GM18858 (cell line): ENCODE results near the gene XAF1.
"Not testable (repeated sequence)": the region's sequence is repeated elsewhere in the genome, so short reads cannot be mapped to it uniquely, and the experiment has no call there.

Experiments
- ATAC-seq: cut with Tn5 transposase; IDR thresholded peaks from one replicate; pipeline ENCODE4 v1.9.1; 2021; ENCODE audit not compliant: unreplicated experiment

The XAF1 gene

GRCh38 chr17:6753006-6753445 is 2.8 kb upstream of the XAF1 start:
- no peak for ATAC-seq

DNA sequence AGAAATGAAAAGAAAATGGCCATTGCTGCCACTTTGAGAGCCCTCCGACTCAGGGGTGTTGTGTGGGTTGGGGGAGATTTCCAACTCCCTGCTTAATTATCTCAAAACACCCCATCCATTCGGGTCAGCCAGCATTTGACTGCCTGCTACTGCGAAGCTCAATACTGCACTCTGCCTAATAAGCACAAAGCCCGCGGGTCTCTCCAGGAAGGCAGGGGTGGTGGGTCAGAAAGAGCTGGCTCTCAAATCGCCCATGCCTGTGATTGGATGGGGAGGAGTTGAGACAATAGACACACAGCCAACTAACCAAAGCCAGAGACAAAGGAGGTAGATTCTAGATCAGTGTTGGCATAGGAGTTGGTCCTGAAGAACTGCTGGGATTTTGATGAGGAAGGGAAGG is 2.3 kb upstream of the XAF1 start:
- ATAC-seq, result no peak

GRCh38 chr17:6755281-6755680 is 565 bp upstream of the XAF1 start:
- ATAC-seq, result no peak

DNA sequence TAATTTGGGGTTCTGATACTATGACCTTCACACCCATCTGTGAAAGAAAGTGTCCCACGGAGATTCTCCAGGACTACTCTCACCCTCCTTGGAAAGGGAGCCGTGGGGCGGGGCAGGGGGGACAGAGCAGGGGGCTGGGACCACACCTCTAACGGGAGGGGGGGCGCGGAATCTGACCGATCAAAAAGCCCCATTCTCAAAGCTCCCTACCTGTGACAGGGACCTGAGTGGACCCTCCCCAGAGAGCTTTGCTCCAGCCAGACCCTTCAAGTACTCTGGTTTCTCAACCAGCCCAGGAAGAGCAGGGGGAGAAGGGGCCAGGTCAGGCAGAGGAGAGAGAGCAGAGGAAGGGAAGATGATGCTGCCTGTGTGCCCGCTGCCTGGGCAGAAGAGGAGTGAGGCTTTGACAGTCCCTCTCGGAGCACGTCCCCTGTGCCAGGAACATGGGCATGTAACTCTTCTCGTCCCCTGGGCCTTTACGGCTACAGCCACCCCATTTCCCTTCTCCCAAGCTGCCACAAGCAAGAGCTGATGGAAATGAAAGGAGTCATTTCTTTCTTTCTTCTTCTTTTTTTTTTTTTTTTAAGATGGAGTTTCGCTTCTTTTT is 682 bp downstream of the XAF1 start:
- ATAC-seq, result no peak

DNA sequence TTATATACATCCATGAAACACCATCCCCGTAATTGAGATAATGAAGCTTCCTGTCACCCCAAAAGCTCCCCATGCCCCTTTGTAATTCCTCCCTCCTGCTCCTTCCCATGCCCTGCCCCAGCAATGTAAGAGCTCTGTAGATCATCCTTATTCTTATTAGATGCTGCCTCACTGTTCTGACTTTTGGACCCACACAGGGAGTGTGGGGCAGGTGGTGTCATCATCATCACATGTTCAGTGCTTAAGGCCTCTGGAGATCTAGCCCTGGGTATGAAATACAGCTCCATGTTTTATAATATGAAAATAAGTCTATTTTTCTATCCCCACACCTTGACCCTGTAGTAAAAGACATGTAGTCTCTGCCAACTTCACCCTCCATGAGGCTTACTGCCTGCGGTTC is 1.9 kb downstream of the XAF1 start:
- no peak for ATAC-seq

DNA sequence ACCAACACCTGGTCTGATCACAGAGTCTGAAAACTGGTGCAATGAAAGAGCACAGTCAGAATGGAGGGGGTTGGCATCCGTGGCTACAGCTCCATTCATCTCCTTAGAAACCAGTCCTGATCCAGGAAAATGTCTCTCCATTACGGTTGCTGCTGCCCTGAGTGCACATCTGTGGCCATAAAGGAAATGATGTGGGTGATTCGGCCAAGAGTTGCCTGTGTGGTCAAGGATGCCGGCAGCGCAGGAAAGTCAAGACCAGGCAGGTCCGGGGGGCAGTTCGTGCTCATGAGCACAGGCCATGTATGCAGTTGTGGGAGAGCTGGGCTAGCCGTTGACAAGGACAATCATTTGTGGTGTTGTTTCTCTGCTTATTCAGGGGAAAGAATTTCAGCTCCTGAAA is 5.9 kb downstream of the XAF1 start:
- ATAC-seq, result no peak

- no peak for ATAC-seq
Observed at GRCh38 chr17:6768447-6768846, 12.6 kb downstream of the XAF1 start.

GRCh38 chr17:6772016-6772415 is 16.2 kb downstream of the XAF1 start:
- no peak for ATAC-seq

DNA sequence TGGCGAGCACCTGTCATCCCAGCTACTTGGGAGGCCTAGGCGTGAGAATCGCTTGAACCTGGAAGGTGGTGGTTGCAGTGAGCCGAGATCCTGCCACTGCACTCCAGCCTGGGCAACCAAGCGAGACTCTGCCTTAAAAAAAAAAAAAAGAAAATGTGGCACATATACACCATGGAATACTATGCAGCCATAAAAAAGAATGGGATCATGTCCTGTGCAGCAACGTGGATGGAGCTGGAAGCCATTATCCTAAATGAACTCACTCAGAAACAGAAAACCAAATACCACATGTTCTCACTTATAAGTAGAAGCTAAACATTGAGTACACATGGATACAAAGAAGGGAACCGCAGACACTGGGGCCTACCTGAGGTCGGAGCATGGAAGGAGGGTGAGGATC is 19.1 kb downstream of the XAF1 start:
- ATAC-seq, result not testable (repeated sequence)

DNA sequence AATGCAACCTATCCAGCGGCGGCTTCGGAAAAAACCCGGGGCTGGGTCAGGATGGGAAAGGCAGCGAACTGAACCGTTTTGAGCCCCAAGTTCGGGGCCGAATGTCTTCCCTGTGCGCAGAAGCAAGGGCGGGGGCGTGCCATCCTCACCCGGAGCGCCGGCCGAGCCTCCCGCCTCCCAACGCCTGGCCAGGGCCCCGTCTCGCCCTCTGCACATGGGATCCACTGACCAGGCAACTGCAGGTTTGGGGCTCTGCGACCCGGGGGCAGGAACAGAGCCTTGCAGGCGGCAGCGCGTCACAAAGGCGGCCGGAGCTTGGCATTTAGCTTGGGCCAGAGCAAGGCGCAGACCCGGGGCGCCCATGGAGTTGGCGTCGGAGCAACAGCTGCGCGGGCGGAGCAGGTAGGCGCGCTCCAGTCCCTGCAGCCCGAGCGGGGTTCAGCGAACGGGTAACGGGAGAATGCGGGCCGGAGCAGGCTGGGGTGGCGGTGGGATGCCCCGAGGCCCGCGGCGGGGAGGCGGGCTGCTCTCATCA is 20.1 kb downstream of the XAF1 start, which contains the start of gene FBXO39:
FBXO39 (plus strand) TSS at position 345 of the 535 bp plus-strand sequence. CDS start 3,654 bp downstream, outside the sequence.
- no peak for ATAC-seq

- ATAC-seq, result no peak
Observed at GRCh38 chr17:6779411-6779810, 23.6 kb downstream of the XAF1 start.

DNA sequence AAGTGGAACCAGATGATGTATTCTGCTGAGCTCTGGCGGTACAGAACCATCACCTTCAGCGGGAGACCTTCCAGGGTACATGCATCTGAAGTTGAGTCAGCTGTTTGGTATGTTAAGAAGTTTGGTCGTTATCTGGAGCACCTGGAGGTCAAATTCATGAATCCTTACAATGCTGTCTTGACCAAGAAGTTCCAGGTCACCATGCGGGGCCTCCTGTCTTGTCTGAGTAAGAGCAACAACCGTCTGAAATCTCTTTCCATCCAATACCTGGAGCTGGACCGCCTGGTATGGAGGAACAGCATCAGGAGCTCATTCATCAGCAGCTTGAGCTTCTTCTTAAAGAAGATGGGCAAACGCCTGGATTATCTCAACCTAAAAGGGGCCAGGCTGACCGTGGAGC is 24.2 kb downstream of the XAF1 start:
- no peak for ATAC-seq

DNA sequence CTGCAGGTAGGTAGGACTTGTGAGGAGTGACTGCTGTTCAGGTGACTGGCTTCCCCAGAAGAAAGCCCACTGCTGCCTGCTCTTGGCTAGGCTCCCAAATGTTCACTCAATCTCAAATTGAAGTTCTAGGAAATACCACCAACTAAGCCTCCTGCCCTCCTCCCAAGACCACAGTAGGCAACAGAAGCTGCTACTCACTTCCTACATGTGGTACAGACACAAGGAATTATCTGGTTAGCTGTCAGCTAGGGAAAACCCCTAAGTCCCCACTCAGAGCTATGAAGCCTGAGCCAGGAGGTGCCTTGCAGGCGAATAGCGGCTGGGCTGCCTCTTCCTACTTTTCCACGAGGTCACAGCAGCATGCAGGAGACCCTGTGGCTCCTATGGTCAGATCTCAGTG is 25.0 kb downstream of the XAF1 start:
- ATAC-seq, result no peak

GRCh38 chr17:6782244-6782643 is 26.4 kb downstream of the XAF1 start:
- no peak for ATAC-seq

GRCh38 chr17:6786618-6787017 is 30.8 kb downstream of the XAF1 start:
- ATAC-seq, result no peak

DNA sequence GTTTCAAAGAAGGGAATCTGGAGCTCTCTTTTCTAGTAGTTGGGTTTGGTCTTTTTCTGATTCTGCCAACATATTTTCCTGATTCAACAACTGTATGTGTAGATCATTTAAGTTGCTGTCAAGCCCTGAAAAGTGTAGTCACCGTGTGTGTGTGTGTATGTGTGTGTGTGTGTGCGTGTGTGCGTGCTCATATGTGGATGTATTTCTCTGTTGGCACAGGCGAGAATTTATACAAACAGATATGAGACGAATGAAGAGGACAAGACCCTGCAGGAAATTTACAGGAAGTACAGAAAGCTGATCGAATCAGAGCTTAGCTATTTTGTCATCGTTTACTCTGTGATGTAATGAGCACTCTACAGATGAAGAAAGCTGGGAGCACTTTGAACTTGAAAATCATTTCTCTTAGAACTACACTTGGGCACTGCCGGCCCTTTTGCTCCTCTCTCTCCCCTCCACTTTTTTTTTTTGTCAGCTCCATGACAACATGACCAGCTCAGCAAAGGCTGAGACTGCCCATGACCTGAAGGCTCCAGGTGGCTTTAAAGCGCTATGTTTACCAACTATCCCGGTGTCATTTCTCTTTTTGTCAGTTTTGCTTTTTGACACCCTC is 31.3 kb downstream of the XAF1 start:
- no peak for ATAC-seq

GRCh38 chr17:6789146-6789545 is 33.3 kb downstream of the XAF1 start:
- no peak for ATAC-seq

GRCh38 chr17:6793748-6794493 is 38.1 kb downstream of the XAF1 start:
- ATAC-seq, result no peak

- no peak for ATAC-seq
Observed at GRCh38 chr17:6796017-6796886, 40.4 kb downstream of the XAF1 start.

DNA sequence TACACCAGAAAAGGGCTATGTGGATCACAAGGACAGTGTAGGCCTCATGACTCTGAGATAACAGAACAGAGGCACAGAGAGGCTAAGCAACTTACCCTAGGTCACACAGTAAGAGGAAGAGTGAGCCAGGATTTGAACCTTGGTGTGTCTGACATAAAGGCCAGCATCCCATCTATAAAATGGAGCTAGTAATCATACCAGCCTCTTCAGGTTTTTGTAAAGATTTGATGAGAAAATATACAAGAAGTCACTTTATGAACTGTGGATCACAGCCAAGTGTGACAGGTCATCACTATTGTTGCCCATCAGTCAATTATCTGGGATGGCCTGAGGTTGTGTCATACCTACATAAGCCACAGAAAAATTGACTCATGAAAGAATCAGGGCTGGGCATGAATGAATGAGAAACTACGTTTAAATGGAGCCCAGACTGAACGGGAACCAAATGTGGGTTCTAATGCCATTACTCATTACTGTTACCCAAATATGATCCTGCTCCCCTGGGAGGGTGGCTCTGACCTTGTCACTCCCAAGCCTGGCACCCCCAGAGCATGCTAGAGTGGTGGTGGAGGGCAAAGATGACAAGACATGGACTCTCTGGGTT is 41.1 kb downstream of the XAF1 start:
- ATAC-seq, result no peak
